ENCODE results near the gene MRPL36.

MRPL36 gene

DNA sequence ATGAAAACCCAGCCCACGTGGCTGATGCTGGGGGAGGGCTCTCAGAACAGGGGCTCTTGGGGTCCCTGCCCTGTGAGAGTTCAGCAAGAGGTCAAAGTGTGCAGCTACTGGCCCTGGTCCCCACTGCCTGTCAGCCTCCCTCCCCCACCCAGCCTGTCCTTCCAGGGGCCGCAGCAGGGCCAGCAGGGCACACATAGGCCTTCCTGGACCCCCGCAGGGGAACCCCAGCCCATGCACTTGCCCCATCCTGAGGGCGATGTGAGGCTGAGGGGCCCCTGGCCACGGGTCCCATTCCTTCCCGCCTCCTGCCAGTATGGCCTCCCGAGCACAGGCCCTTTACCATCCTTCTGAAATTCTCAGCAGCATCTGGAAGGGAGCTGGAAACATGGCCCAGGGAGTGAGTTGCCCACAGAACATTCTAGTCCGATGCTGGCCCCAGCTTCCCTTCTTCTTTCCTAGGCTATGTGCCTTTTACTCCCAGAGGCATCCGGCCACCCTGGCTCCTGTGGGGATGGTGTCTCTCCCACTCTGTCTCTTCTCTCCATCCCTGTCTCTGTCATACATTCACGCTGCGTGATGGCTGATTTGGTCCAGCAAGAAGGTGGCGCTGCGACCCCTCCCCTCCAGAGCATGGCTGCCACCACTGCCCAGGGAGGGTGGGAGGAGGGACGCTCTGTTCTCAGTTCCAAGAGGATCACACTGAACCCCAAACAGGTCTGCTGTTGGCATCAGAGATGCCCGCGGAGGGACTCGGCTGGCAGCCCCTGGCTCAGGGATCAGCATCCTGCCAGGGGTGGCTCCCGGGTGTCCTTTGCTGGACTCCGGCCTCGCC lies 19.6 kb downstream of the MRPL36 start:
- no peak for DNase-seq

DNA sequence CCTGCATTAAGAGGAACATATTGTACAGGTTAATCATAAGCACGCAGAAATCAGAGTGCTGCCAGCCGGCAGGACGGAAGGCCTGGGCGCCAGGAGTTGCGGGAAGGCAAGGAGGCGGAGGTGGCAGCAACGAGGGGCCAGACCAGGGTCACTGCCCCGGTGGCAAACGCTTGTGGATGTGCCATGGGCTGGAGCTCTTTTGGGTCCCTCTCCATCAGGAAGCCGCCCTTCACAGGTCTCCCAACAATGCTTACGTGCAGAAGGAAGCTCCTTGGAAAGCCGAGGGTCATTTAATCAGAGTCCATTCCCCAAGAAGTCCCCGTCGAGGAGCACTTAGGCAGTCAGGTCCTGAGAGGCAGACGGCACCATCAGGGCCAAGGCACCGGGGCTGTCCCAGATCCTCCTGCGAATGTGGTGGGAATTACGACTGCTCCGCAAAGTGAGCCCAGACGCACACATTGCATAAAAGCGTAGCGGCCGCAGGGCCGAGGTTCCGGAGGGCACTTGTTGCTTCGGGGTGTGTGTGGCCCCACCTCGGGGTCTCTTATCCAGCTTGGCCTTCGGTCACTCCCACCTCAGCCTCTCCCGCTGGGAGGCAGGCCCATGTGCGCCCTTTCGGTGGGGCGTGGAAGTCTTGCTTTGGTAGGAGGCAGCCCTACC lies 20.5 kb downstream of the MRPL36 start:
- no peak for DNase-seq

DNA sequence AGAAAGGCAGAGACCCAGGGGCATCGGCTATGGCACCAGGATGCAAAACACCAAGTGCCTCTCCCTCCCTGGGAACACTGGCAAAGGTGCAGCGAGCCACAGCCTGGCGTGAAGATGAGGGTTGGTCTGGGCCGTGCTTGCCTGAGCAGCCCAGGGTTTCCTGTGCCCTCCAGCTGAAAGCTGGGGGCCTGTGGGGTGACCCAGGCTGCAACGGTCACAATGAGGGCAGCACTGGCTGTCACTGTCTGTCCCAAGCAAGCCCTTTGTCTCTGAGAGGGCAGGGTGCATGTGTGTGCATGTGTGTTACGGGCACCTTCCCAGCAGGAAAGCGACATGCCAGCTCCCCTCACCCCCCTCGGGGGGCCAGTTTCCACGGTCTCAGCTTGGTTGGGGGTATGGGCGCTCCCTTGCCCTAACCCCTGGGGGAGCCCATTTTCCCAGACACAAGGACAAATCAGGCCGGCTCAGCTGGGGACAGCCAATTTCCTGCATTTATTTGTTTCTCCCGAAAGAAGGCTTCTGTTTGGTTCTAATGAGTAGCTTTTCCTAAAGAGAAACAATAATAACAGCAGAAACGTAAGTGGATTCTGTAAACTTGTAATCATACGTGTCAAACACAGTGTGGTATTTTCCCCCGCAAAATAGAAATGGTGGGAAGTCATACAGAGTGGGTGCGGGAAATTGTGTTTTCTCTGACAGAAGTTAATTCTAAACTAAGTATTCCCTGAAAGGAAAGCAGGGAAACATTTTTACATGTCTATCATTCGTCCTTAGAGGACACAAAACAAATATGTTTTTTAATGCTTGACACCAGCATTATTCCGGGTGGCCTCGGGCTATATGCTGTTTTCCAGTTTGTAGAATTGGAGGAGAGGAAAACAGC lies 21.3 kb downstream of the MRPL36 start:
- DNase-seq = no peak

GRCh38 chr5:1777281-1778137 lies 22.1 kb downstream of the MRPL36 start:
- no peak for DNase-seq

DNA sequence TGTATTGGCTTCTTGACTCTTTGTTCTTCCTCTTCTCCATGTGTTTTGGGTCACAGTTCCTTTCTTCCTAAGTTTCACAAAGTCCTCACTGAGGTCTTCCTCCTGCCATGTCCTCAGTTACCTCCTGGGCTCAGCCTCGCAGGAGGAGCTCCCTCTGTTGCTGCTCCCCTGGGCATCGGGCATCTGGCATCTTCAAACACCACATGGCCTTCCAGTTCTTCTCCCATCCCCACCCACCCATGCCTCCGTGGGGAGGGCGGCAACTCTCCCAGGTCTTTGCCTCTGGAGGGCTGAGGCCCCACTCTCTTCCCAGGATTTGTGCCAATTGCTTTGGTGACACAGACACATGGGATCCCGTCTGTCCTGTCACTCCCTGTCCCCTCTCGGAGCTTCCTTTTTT lies 22.8 kb downstream of the MRPL36 start:
- DNase-seq = no peak

DNA sequence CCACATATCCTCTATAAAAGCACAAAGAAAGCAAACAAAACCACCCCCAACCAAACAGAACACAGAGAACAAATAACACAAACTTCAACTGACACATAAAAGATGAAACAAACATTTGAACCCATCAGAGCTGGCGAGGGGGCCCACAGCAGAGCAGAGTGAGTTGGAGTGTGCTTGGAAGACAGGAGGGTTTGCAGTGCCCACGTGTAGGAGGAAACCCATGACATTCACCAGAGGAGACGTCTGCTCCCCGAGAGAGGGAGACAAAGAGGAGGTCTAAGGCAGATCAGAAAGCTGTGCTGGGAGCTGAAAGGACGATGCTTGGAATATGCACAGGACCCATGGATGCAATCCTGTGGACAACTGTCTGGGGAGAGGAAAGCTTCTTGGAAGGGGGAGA lies 27.0 kb downstream of the MRPL36 start:
- no peak for DNase-seq

- no peak for DNase-seq
Observed at GRCh38 chr5:1771149-1772065, 28.2 kb downstream of the MRPL36 start.

DNA sequence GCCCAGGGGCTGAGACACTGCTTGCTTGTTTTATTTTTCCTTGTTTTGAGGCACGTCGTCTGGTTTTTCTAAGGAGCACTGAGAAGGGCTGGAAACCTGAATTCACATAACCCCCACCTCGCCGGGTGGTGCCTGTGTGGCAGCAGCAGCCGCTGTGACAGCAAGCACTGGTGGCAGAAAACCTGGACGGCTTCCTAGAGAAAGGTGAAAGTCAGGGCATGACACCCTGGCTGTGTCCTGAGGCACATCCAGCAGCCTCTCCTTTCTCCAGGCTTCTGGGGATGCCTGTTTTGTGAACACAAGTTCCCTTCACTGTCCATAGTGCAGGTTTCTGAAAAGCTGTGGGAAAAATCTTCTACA lies 29.2 kb downstream of the MRPL36 start:
- no peak for DNase-seq

GRCh38 chr5:1769752-1770442 lies 29.7 kb downstream of the MRPL36 start:
- no peak for DNase-seq

- DNase-seq = no peak
Observed at GRCh38 chr5:1769017-1769640, 30.5 kb downstream of the MRPL36 start.

DNA sequence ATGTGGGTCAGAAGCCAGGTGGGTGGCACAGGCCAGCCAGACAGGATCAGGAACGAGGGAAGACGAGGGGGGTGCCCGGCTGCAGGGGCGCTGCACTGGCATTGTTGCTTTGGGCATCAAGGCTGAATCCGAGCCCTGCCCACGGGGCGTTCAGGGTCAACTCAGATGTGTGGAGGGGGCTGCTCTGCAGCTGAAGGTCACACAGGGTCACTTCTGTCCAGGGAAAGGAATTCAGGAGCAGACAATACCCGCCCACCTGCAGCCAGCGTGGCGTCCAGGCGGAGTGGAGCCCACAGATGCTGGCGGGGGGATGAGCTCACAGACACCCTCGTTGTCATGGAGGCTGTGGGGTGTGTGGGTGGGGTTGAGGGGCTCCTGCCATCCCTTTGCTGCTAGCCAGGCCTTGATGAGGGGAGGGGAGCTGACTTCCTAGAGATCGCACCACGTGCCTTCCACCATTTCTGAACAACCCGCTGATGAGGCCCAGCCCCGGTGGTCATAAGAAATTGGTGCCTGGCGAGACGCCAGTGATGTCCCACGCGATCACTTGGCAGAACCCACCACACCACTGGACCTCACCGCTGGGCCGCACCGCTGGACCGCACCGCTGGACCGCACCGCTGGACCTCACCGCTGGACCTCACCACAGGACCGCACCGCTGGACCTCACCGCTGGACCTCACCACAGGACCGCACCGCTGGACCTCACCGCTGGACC lies 31.2 kb downstream of the MRPL36 start:
- DNase-seq = no peak

DNA sequence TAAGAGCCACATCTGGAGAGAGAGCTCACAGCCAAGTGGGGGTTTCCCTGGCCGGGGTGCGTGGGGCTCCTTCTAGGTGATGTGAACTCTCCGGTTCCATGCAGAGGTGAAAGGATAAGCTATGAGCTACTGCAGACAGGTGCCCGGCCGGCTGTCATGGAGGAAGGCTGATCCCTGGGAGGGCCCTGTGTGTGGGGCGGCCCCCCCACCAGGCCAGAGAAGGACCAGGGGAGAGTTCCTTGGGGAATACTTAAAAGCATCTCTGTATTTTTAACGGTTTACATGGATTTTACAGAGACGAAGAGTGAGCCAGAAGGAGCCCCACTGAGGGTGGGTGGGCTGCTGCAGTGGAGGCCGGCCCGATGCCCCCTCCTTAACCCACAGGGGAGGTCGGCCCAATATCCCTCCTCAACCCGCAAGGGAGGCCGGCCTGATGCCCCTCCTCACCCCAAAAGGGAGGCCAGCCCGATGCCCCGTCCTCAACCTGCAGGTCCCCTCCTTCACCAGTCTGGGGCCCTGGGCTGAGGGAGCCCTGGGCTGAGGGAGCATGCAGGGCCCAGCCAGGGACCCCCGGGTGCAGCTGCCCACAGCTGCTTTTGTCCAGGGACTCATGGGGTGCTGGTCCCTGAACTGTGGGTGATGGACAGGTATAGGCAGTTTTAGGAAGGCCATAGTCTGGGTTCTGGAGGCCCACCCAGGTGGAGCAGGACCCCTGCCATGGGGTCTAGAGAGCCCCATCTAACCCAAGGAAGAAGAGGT lies 31.9 kb downstream of the MRPL36 start:
- DNase-seq = no peak

- no peak for DNase-seq
Observed at GRCh38 chr5:1765880-1766235, 33.8 kb downstream of the MRPL36 start.

GRCh38 chr5:1765141-1765879 lies 34.3 kb downstream of the MRPL36 start:
- DNase-seq = no peak

- no peak for DNase-seq
Observed at GRCh38 chr5:1764606-1764960, 35.1 kb downstream of the MRPL36 start.

- DNase-seq = no peak
Observed at GRCh38 chr5:1763960-1764605, 35.6 kb downstream of the MRPL36 start.

- peak; percentile 74 for DNase-seq
Observed at GRCh38 chr5:1763548-1763911, 36.1 kb downstream of the MRPL36 start.

All from retina (tissue), 1 donor.